Measurements from ENCODE around the gene KCNG4.

KCNG4 gene

DNA sequence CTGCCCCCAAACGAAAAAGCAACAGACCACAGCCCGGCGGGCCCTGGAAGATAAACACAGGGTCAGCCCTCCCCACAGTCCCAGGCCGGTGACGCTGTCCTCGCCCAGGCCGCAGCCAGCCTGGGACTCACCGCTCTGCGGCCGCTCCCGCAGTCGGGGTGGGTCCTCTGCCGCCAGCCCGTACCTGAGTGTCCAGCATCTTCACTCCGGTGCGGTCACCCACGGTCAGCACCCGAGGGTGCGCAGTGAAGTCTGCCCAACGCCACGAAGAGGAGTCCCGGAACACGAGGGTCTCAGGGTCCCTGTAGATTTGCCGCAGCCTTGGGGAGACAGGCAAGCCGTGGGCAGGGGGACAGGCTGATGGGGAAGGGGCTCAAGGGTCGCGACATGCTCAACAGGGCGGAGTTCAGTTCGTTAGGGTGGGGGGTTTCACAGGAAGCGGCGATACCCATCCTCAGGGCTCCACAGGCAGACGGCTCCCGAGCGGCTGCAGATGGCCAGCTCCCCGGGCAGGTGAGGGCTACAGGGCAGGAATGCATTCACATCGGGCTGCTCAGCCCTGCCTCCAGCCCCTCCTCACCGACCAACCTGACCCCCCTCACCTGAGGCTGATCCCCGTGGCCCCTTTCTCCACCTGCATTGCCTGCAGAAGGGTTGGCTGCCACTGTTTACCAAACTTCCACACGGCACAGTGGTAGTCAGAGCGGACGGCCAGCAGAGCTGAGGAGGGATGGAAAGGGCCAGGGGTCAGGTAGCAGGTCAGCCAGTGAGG is 58.5 kb downstream of the KCNG4 start:
- DNase-seq: no peak

DNA sequence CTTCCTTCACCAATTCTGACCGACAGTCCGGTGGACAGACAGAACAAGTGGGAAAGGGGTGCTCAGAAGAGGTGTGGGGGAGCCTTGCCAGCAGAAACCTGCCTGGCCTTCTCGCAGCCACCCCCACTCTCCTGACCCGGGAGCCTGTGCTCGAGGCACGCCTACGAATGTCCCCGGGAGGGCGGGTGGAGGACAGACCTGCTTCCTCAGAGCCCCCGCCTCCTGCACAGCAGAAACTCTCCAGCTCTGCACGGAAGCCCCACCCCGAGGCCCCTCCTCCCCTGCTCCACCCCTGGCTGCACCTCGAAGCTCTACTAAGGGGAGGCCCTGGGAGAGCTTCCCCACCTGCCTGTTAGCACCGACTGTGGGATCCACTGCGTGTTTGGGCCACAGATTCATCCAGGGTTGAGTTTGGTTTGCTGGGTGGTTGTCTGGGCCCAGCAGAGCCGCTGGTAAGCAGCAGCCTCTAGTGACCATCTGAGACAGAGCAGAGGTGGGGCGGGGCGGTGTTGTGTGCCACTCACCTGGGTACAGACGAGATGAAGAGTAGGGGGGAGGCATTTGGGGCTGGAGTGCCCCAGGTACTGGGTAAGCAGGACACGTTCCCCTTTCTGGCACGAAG is 59.2 kb downstream of the KCNG4 start:
- no peak for DNase-seq

DNA sequence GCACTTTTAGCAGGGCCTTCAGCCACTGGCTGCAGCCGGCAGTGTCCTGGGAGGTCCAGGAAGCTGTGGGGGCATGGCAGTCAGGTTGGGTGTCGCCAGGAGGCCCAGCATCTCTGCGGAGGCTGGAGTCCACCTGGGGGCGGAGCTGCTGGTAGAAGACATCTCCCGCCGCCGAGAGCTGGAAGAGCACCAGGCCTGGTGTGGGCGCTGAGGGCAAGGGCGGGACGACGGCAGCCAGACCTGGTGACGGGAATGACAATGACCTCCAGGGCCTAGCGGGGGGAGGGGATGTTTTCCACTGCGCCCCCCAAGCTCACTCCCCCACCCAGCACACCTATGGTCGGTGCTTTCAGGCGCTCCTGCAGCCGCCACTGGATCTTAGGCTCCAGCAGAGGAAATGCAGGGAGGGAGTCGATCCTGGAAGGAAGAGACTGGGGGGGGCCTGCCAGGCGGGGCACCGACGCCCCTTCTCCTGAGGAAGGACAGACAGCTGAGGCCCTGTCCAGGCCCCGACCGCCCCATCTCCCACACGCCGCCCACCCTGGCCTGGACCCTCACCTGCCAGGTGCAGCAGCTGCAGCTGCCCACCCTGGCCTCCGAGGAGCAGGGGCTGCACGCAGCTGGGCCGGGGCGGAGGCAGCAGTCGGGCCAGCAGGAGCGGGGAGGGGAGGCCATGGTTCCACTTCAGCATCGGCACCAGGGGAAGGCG is 60.0 kb downstream of the KCNG4 start:
- no peak for DNase-seq

DNA sequence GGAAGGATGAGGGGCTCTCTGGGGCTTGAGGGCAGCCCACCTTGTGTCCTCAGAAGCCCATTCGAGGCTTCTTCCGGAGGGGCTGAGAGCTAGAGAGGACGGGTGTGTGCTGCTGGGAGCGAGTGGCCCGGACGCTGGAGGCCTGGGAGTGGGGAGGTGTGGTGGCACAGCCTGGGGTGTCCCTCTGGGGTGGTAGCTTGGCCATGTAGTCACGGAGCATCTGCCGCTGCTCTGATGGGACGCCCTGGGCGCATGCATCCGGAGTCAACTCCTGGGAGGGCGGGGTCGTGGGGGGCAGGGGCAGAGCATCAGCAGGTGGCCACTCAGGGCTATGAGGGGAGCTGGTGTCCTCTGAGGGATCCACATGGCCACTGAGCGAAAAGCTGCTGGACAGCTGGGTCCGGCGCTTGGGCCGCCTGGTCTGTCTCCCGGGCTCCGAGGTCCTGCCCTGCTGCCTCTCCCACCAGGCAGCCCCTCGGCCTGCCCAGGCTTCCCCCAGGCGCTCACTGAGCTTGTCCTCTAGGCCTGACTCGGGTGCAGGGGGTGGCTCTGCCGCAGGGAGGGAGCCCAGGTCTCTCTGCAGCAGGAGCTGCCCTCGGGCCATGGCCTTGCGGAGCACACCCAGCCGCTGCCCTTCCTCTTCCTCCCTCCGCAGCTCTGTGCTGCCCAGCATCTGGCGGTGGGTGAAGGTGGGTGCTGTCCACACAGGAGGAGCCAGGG is 60.8 kb downstream of the KCNG4 start:
- no peak for DNase-seq

DNA sequence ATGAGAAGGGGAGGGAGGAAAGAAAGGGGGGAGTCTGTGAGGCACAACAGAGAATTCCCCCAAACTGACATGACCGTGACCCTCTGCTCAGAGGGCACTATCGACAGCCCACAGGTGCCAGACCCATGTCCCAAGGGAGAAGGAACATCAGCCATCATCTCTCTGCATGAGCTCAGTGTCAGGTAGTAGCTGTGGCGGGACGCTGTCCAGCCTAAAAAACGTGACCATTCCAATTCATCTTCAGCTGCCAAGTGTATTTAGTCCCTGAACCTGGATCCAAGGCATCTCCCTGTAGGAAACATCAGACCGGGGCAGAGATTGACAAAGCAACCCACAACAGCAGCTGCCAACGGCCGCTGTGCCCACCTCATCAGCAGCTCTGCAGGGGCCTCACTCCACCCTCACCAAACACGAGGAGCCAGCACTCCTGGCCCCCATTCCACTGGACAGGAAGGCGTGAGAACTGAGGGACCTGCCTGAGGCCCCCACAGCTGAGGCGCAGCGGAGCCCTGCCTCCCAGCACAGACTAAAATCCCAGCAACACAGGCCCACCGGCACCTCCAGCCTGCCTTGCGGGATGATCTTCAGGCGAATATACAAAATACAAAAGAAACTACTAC is 61.6 kb downstream of the KCNG4 start:
- no peak for DNase-seq

DNA sequence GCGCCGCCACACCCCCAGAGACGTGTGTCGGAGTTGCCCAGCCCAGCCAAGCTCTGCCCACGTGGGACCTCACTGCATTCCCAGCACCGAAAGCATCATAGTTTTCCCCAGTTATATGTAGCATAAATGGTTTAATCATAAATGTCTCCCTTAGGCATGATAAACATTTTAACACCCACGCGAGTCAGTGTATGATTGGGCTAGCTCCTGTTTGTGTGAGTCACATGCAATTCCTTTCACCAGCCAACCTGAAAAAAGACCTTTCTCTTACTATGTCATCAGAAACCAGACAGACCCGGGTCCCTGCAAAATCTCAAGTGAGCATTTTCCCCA is 62.1 kb downstream of the KCNG4 start:
- DNase-seq: no peak

DNA sequence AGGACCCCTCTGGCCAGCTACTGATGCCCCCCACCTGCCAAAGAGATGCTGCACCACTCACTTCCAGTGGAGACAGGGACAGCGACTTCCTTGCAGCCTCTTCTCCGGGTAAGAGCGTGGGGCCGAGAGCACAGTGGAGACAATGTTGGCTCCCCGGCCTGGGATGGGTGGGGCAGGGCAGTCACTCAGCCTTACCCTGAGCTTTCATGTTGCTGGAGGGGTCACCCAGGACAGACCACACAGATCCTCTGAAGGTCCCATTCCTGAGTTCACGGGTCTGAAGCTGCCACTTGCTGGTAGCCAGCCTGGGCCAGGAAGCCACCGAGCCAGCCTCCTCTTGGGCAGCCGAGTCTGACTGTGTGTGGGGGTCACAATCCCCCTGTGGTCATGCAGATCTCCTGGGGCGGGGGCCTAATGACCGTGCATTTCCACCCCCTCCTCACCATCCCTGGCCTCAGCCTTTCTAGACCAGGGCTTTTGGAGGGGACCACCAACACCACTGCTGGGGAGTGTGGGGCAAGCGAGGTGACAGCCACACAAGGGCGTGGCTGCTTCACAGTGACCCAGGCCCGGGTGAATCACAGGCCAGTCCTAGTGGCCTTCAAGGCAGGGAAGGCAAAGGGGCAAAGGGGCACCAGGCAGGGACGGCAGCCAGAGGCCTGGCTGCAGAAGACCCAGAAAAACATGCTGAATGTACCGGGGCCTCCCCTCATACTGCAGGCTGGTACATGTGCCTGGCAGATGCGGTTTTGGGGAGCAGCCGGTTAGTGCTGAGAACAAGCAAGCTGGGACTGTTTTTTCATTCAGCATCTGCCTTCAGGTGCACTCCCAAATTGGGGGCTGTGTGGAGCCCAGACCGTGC is 63.4 kb downstream of the KCNG4 start:
- no peak for DNase-seq

DNA sequence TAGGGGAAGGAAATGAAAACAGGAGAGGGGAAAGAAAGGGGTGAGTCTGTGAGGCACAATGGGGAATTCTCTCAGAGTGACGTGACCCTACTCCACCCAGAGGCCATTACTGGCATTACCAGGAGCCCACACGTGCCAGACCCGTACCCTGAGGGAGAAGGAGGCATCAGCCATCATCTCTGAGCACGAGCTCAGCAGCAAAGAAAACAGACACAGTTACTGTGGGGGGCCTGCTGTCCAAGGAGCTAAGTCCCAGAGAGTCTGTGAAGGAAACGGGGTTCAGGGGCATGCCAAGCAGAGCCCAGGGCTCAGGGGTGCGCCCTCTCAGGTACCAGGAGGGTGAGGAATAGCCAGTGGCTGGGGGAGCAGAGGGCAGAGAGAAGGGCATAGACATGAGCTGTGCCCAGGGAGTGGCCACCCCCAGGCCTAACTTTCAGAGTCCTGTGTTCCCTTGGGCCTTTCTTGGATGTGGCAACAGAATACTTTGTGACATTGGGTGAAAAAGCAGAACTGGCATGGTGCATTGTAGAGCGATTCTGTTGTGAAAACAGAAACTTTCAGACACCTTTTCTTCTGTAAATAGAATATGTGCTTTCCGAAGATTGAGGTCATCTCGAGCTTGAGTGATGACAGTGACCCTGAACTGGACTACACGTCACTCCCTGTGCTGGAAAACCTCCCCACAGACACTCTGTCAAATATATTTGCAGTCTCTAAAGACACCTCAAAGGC is 64.3 kb downstream of the KCNG4 start:
- DNase-seq: no peak

DNA sequence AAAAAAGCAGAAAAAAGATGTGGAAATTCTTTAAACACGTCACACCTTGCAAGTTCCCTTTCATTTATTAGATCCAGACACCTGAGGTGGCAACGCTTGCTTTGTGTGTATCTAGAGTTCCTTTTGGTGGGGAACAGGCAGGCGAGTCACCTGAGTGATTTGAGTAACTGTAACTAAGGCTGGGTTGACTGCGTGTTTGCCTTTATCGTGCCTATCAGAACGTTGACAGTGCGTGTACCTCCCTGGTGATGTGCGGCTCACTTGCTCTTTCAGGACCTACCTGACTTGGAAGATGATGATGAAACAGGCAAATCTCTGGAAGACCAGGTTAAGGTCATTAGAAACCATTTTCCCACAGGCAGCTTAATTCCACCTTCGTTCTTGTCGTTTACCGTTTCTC is 65.4 kb downstream of the KCNG4 start:
- DNase-seq: no peak

DNA sequence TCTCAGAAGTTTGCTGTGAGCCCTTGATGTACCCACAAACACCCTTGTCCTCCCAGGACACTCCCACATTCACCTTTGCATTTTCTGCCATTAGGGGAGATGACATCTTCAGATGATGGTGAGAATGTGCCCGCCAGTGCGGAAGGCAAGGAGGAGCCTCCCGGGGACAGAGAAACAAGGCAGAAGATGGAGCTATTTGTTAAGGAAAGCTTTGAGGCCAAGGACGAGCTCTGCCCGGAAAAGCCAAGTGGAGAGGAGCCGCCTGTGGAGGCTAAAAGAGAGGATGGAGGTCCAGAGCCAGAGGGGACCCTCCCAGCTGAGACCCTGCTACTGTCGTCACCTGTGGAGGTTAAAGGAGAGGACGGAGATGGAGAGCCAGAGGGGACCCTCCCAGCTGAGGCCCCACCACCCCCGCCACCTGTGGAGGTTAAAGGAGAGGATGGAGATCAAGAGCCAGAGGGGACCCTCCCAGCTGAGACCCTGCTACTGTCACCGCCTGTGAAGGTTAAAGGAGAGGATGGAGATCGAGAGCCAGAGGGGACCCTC is 70.0 kb downstream of the KCNG4 start:
- no peak for DNase-seq
